GM19099 (cell line): ENCODE measurements around the gene BTBD7.

Source experiments
- POLR2A ChIP-seq: IDR thresholded peaks from 3 replicates; pipeline ENCODE4 v1.6.1; 2011; ENCODE audit warnings: low read depth; ENCODE audit not compliant: insufficient read length; ENCODE audit errors: extremely low read depth

The BTBD7 gene

GRCh38 chr14:93316716-93317115, 16.1 kb downstream of the BTBD7 start:
- no peak for TF ChIP-seq POLR2A

- no peak for TF ChIP-seq POLR2A
Observed at GRCh38 chr14:93315575-93315974, 17.3 kb downstream of the BTBD7 start.

- no peak for TF ChIP-seq POLR2A
Observed at GRCh38 chr14:93311082-93311481, 21.8 kb downstream of the BTBD7 start.

- no peak for TF ChIP-seq POLR2A
Observed at GRCh38 chr14:93309427-93309966, 23.3 kb downstream of the BTBD7 start.

GRCh38 chr14:93308686-93309345, 24.0 kb downstream of the BTBD7 start:
- no peak for TF ChIP-seq POLR2A

GRCh38 chr14:93306812-93307211, 26.0 kb downstream of the BTBD7 start:
- no peak for TF ChIP-seq POLR2A

- TF ChIP-seq POLR2A = no peak
Observed at GRCh38 chr14:93305725-93306418, 27.0 kb downstream of the BTBD7 start.

GRCh38 chr14:93304771-93305170, 28.1 kb downstream of the BTBD7 start:
- no peak for TF ChIP-seq POLR2A

GRCh38 chr14:93303659-93304058, 29.2 kb downstream of the BTBD7 start:
- TF ChIP-seq POLR2A = no peak

- no peak for TF ChIP-seq POLR2A
Observed at GRCh38 chr14:93302688-93303581, 29.9 kb downstream of the BTBD7 start.

- no peak for TF ChIP-seq POLR2A
Observed at GRCh38 chr14:93301821-93302447, 30.9 kb downstream of the BTBD7 start.

- TF ChIP-seq POLR2A = no peak
Observed at GRCh38 chr14:93299866-93300265, 33.0 kb downstream of the BTBD7 start.

GRCh38 chr14:93299416-93299815, 33.4 kb downstream of the BTBD7 start:
- TF ChIP-seq POLR2A = no peak

- TF ChIP-seq POLR2A = no peak
Observed at GRCh38 chr14:93295541-93296220, 37.2 kb downstream of the BTBD7 start.

- TF ChIP-seq POLR2A = no peak
Observed at GRCh38 chr14:93286212-93286890, 46.5 kb downstream of the BTBD7 start.
